ENCODE measurements around the gene ZNF212. TPM values are rescaled to one million over a fixed set of nuclear protein-coding genes. Genes with fewer than 3 reads are reported as not detected.

The ZNF212 gene
- total and polyA plus RNA-seq, 2 donors (not counting 3 experiments of a cell fraction or from before 2014, with no cell fraction given): 3.6 to 9.0 TPM

GRCh38 chr7:149293338-149293737 lies 53.9 kb downstream of the ZNF212 start:
- no peaks in the 10 kb centered on the region for H3K9me1 ChIP-seq (replicated peaks; ENCODE audit: control insufficient read depth, extremely low read depth, insufficient read depth, low read length)
- no peak overlapping the region for H2AFZ ChIP-seq (ENCODE audit: low read depth, low read length)
- H3K9me3 ChIP-seq (replicated peaks; ENCODE audit: control insufficient read depth, insufficient read depth, low read length): no peaks in the 10 kb centered on the region
- no peaks in the 10 kb centered on the region for H3K27me3 ChIP-seq (ENCODE audit: control insufficient read depth in 2 of 2, insufficient read depth in 2 of 2, low read length in 2 of 2)
- DNase-seq (ENCODE audit: low read depth, low spot score) (no peak), FAIRE-seq (no peak)
- no peaks in the 10 kb centered on the region for H3K4me1 ChIP-seq (ENCODE audit: control insufficient read depth, extremely low read depth, insufficient read depth, low read length)
- no peaks in the 10 kb centered on the region for H4K20me1 ChIP-seq (replicated peaks; ENCODE audit: control insufficient read depth, extremely low read depth, insufficient read depth, low read length)
- dilution Hi-C loops (cut with MboI; ENCODE audit: extremely low pct_ligation_motif_present, low sequenced_read_pairs): no loop called here
- peaks cover 0 to 3% of the 10 kb centered on the region in 2 experiments for H3K36me3 ChIP-seq (ENCODE audit: control insufficient read depth in 2 of 2, extremely low read depth in 1 of 2, insufficient read depth in 2 of 2, low read length in 2 of 2)
- no peak overlapping the region for H3K4me3 ChIP-seq (replicated peaks in 1 of 3; ENCODE audit: insufficient read depth in 1 of 3, low read depth in 1 of 3, low read length in 3 of 3)
- no TSS peak for BruUV-seq (replicated peaks)
- CTCF ChIA-PET: no interaction called here
- no peak overlapping the region for H3K27ac ChIP-seq (ENCODE audit: insufficient read depth, low read depth, low read length)
- intact Hi-C loops (cut with micrococcal nuclease): no loop called here
- POLR2A ChIA-PET: no interaction called here
- H3K9ac ChIP-seq (replicated peaks; ENCODE audit: extremely low read depth, insufficient read depth, low read length): no peak overlapping the region
- TF ChIP-seq MYC (IDR thresholded peaks at IDR 0.05; ENCODE audit: low read depth, low read length) (no peak), GATA2 (IDR thresholded peaks at IDR 0.05; ENCODE audit: insufficient read depth, insufficient read length, low read depth, low read length) (no peak), FOS (IDR thresholded peaks at IDR 0.05; ENCODE audit: borderline replicate concordance, insufficient read depth, low read length) (no peak), EZH2 (IDR thresholded peaks at IDR 0.05; ENCODE audit: borderline replicate concordance, low read depth, low read length, severe bottlenecking) (no peak), JUN (IDR thresholded peaks at IDR 0.05; ENCODE audit: borderline replicate concordance, insufficient read depth, insufficient read length, low read depth) (no peak), POLR2AphosphoS5 (IDR thresholded peaks at IDR 0.05; ENCODE audit: insufficient read depth, low read depth, low read length) (no peak)
- TF ChIP-seq, protein P1, sequence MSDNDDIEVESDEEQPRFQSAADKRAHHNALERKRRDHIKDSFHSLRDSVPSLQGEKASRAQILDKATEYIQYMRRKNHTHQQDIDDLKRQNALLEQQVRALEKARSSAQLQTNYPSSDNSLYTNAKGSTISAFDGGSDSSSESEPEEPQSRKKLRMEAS (IDR thresholded peaks at IDR 0.05; ENCODE audit: insufficient read depth, insufficient read length): no peak
- no peaks in the 10 kb centered on the region for H3K79me2 ChIP-seq (ENCODE audit: control insufficient read depth, insufficient read depth, low read length)
- no peak overlapping the region for H3K4me2 ChIP-seq (ENCODE audit: insufficient read depth, low read length)
